Ascending aorta (tissue), 2 donors: Measurements from ENCODE around the gene CNTF. TPM values are rescaled to one million over a fixed set of nuclear protein-coding genes. Genes with fewer than 3 reads are reported as not detected.

Source experiments
- DNase-seq, 2 donors: peaks; one replicate each; pipeline ENCODE4 v3.0.0-alpha.2; 2019; ENCODE audit warnings: low spot score in 2 of 2
- H3K27ac ChIP-seq, 2 donors: fragments of 200-600 bp; sonication (generic); one replicate each; pipeline ENCODE4 v1.5.1; 2016 to 2017; ENCODE audit warnings: mild to moderate bottlenecking in 1 of 2
- H3K27me3 ChIP-seq: fragments of 200-600 bp; sonication (generic); one replicate; pipeline ENCODE4 v1.5.1; 2017
- H3K36me3 ChIP-seq, 2 donors: fragments of 200-600 bp; sonication (generic); one replicate each; pipeline ENCODE4 v1.5.1; 2016
- H3K4me1 ChIP-seq, 2 donors: fragments of 200-600 bp; sonication (generic); one replicate each; pipeline ENCODE4 v1.5.1; 2016 to 2017; ENCODE audit warnings: mild to moderate bottlenecking in 1 of 2
- H3K4me3 ChIP-seq, 2 donors: fragments of 200-600 bp; sonication (generic); one replicate each; pipeline ENCODE4 v1.5.1; 2016 to 2017; ENCODE audit warnings: mild to moderate bottlenecking in 1 of 2
- H3K9me3 ChIP-seq, 2 donors: fragments of 200-600 bp; sonication (generic); one replicate each; pipeline ENCODE4 v1.5.1; 2016
- CTCF ChIP-seq, 3 experiments: fragments of 200-600 bp in 2 of 3; fragments of 450-650 bp in 1 of 3; sonication (generic) in 2 of 3; IDR thresholded peaks; one replicate each; pipeline ENCODE4 v1.5.1; 2016 to 2019; ENCODE audit warnings: antibody characterized with exemption in 3 of 3, mild to moderate bottlenecking in 1 of 3, moderate library complexity in 1 of 3
- intact Hi-C: fragments of 100-400 bp; cut with DNase I; formaldehyde crosslinking; loops from one replicate; pipeline ENCODE4 v1.15.1; 2023
- total RNA-seq: library from RNA; depleted of rRNA; stranded (reverse); fragments of >200 nt; gene quantifications from one replicate; pipeline ENCODE4 v1.1.0, GENCODE V29; 2016

CNTF gene
- total RNA-seq, 1 donor from 2014 or later = 1.9 TPM

DNA sequence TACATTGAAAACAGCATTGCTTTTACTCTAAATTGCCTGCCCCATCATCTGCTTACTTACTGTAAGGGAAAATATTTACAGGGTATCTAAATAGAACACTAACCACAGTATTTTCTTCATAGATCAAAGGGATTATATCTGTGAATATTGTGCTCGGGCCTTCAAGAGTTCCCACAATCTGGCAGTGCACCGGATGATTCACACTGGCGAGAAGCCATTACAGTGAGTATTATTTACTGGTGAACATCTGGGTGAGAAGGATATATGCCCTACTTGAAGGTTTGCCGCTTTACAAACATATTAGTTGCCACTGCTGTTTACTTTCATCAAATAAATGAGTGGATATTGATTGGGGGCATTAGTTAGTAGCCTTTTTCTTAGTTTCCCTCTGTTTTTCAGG lies 5.9 kb upstream of the CNTF start:
- no peaks in the 10 kb centered on the region for H3K4me1 ChIP-seq
- no peak overlapping the region for H3K27ac ChIP-seq
- DNase-seq = no peak
- peaks cover 67 to 90% of the 10 kb centered on the region in 2 donors for H3K36me3 ChIP-seq
- H3K4me3 ChIP-seq = no peak overlapping the region
- no peaks in the 10 kb centered on the region for H3K27me3 ChIP-seq
- H3K9me3 ChIP-seq = no peaks in the 10 kb centered on the region
- TF ChIP-seq CTCF (IDR thresholded peaks at IDR 0.05) = no peak
- intact Hi-C loops = no loop called here

- H3K27ac ChIP-seq = no peak overlapping the region
- no peaks in the 10 kb centered on the region for H3K27me3 ChIP-seq
- no peak for DNase-seq
- H3K36me3 ChIP-seq = peaks cover 65 to 83% of the 10 kb centered on the region in 2 donors
- intact Hi-C loops = no loop called here
- H3K9me3 ChIP-seq = no peaks in the 10 kb centered on the region
- TF ChIP-seq CTCF (IDR thresholded peaks at IDR 0.05) = no peak
- no peak overlapping the region for H3K4me3 ChIP-seq
- H3K4me1 ChIP-seq = no peaks in the 10 kb centered on the region
Measured at GRCh38 chr11:58617976-58618557, 4.4 kb upstream of the CNTF start.

GRCh38 chr11:58621586-58622262 lies 741 bp upstream of the CNTF start:
- peaks cover 0 to 3% of the 10 kb centered on the region in 2 donors for H3K4me1 ChIP-seq

DNA sequence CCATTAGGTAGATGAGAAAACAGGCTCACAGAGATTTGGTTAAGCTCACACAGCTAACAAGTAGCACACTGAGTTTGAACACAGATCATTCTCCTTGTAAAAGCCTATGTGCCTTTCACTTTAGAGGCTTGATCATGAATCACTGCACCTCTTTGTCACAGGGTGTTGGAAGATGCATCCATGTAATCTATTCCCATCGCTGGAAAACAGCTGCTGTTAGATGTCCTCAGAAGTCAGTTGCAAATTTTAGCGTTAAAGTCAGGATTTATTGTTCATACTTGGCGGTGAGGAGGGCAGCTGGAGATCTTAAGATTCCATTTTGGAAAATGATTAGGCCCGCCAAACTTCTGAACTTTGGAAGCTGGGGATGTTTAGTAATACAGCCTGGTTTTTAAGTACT lies 2.6 kb downstream of the CNTF start:
- Histone ChIP-seq H3K27me3 (no peaks in the 10 kb centered on the region), H3K4me1 (peaks cover 4 to 13% of the 10 kb centered on the region in 2 donors), H3K4me3 (no peak overlapping the region), H3K9me3 (no peaks in the 10 kb centered on the region), H3K36me3 (peaks cover 28 to 36% of the 10 kb centered on the region in 2 donors), H3K27ac (no peak overlapping the region)
- TF ChIP-seq CTCF (IDR thresholded peaks at IDR 0.05) = no peak
- intact Hi-C loops = no loop called here
- DNase-seq = no peak

More at GRCh38 chr11:58621586-58622262, 741 bp upstream of the CNTF start:
- intact Hi-C loops = no loop called here
- no peak for TF ChIP-seq CTCF (IDR thresholded peaks at IDR 0.05)
- no peaks in the 10 kb centered on the region for H3K27me3 ChIP-seq
- no peak overlapping the region for H3K27ac ChIP-seq
- peaks cover 54 to 70% of the 10 kb centered on the region in 2 donors for H3K36me3 ChIP-seq
- H3K4me3 ChIP-seq = no peak overlapping the region
- no peak for DNase-seq
- no peaks in the 10 kb centered on the region for H3K9me3 ChIP-seq

DNA sequence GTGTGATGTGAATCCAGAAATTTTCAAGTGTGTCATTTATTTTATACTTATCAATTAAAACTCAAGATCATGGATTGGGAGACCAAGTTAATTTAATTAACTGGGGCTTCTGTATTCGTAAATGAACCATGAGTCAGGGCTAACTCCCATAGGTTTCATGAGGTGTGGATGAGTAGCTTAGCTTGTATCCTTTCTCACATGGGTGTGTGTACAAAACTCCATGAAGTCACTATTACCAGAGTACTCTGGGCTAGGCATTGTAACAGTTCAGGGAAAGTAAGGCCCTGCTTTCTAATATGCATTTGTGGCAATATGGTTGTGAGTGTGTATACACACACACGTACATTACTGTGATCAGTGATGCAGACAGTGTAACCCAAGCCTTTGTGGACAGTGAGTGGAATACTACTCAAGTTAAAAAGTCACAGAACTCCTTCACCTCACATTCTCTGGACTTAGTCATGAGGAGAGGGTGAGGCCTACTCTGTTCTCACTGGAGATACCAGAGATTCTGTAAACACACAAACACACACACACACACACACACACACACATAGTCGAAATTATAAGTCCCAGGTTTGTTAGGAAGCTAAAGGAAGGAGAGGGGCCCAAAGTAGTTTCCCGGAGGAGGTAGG lies 3.5 kb downstream of the CNTF start:
- no peak for TF ChIP-seq CTCF (IDR thresholded peaks at IDR 0.05)
- Histone ChIP-seq H3K27ac (no peak overlapping the region), H3K27me3 (no peaks in the 10 kb centered on the region), H3K4me3 (no peak overlapping the region), H3K4me1 (peaks cover 4 to 13% of the 10 kb centered on the region in 2 donors), H3K9me3 (no peaks in the 10 kb centered on the region), H3K36me3 (peaks cover 22 to 28% of the 10 kb centered on the region in 2 donors)
- intact Hi-C loops = no loop called here
- no peak for DNase-seq
